ENCODE measurements around the gene PNPLA3.
A peak's percentile ranks its signal among the peaks of the same experiment; 100 is the strongest.

PNPLA3 gene

DNA sequence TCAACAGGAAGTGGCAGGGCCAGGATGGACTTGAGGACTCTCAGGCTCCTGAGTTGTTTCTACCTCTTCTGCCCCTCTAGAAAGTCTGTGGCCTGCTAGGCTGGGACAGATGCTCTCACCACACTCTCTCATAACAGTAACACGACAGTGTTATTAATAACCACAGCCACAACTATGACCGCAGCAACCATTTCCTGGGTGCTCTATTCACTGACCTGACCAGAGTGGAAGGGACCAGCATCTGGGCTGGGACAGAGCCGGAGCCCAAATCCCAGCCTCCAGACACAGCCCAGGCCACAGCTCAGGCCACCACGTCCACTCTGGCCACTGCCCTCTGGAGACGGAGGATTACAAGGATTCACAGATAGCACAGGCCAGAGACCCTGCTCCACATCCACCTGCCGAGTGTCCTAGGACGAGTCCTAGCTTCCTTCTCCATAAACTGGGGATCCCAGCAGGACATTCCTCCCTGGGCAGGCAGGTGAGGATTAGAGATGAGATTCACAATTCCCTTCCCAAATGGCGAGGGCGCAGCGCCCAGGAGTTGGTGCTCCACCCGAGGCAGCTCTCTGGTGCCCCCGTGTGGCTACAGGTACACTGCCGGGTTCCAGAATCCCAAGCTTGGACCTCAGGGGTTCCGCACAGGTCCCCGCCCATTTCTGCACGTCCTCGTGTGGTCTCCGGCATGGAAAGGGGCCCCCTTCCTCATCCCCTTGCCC lies 38.8 kb upstream of the PNPLA3 start:
- POLR2A ChIA-PET: interaction anchor here (1.0 kb wide), 1 partner anchor 13 kb away, joined by 3 read pairs; no protein-coding TSS in a partner anchor
- DNase-seq (ENCODE audit: extremely low spot score): peak; percentile 83
- CTCF ChIA-PET: interaction anchor here (0.6 to 1.3 kb wide), 17 partner anchors 8 to 878 kb away, joined by 3 to 11 read pairs (median 3); no protein-coding TSS in a partner anchor
- TF ChIP-seq SUZ12 (IDR thresholded peaks at IDR 0.05): no peak
- TF ChIP-seq ELF4 (IDR thresholded peaks at IDR 0.05): no peak
- TF ChIP-seq TARDBP (IDR thresholded peaks at IDR 0.05): no peak
- no peak for TF ChIP-seq L3MBTL2 (conservative IDR thresholded peaks at IDR 0.05)
- no peak for TF ChIP-seq BHLHE40 (IDR thresholded peaks at IDR 0.05; ENCODE audit: borderline replicate concordance)
- no peak for TF ChIP-seq FOXM1 (IDR thresholded peaks at IDR 0.05; ENCODE audit: borderline replicate concordance)
- no peak for TF ChIP-seq NFRKB (IDR thresholded peaks at IDR 0.05)
- TF ChIP-seq, protein P1, sequence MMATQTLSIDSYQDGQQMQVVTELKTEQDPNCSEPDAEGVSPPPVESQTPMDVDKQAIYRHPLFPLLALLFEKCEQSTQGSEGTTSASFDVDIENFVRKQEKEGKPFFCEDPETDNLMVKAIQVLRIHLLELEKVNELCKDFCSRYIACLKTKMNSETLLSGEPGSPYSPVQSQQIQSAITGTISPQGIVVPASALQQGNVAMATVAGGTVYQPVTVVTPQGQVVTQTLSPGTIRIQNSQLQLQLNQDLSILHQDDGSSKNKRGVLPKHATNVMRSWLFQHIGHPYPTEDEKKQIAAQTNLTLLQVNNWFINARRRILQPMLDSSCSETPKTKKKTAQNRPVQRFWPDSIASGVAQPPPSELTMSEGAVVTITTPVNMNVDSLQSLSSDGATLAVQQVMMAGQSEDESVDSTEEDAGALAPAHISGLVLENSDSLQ (IDR thresholded peaks at IDR 0.05): no peak
- no peak for TF ChIP-seq SP1 (IDR thresholded peaks at IDR 0.05)

DNA sequence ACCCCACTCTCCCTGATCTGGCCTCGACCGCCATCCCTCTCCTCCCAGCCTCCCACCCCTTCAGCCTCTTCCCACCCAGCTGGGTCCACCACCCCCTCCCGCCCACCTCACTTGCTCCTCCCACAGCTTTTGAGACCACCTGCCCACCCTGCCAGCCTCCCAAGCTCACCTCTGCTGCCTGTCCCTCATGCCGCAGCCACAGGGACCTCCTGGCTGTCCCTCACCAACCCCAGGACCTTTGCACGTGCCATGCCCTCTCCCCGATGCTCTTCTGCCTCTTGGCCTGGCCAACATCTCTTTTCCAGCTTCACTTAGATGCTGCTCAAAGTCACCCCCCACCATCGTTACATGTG lies 38.3 kb upstream of the PNPLA3 start:
- POLR2A ChIA-PET: interaction anchor here (1.0 kb wide), 1 partner anchor 12 kb away, joined by 3 read pairs; no protein-coding TSS in a partner anchor

DNA sequence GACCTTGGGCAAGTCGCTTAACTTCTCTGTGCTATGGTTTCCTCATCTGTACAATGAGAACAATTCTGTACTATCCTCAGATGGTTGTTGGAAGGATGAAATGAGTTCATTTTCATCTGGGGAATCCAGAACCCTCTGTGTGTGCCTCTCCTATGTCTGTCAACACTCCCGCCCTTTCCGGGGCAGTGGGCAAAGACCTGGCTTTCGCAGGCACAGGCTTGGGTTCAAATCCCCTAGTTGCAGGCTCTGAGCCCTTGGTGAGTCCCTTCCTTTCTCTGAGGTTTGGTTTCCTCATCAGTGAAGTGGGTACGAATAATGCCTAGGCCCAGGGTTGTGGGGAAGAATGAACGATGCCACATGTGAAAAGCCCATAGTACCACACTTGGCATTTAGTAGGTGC lies 37.8 kb upstream of the PNPLA3 start:
- CTCF ChIA-PET: interaction anchor here (0.9 to 1.2 kb wide), 2 partner anchors 58 to 511 kb away, joined by 3 read pairs; no protein-coding TSS in a partner anchor
- POLR2A ChIA-PET: no interaction called here
- DNase-seq (ENCODE audit: extremely low spot score): no peak
- TF ChIP-seq, protein P1 (IDR thresholded peaks at IDR 0.05): no peak
- TF ChIP-seq NFRKB (IDR thresholded peaks at IDR 0.05) (no peak), FOXK2 (IDR thresholded peaks at IDR 0.05) (no peak), FOXM1 (IDR thresholded peaks at IDR 0.05; ENCODE audit: borderline replicate concordance) (no peak), TARDBP (IDR thresholded peaks at IDR 0.05) (no peak), L3MBTL2 (conservative IDR thresholded peaks at IDR 0.05) (no peak), ELF4 (IDR thresholded peaks at IDR 0.05) (no peak), LEF1 (IDR thresholded peaks at IDR 0.05; ENCODE audit: borderline replicate concordance) (no peak), ARNT (IDR thresholded peaks at IDR 0.05) (no peak), BHLHE40 (IDR thresholded peaks at IDR 0.05; ENCODE audit: borderline replicate concordance) (no peak), SP1 (IDR thresholded peaks at IDR 0.05) (no peak), ZNF384 (IDR thresholded peaks at IDR 0.05) (no peak)

More for the DNA sequence above, 38.3 kb upstream of the PNPLA3 start:
- DNase-seq (ENCODE audit: extremely low spot score): no peak
- CTCF ChIA-PET: interaction anchor here (0.6 to 1.3 kb wide), 15 partner anchors 9 to 511 kb away, joined by 3 to 11 read pairs (median 3); no protein-coding TSS in a partner anchor
- TF ChIP-seq ELF4 (IDR thresholded peaks at IDR 0.05) (no peak), FOXK2 (IDR thresholded peaks at IDR 0.05) (no peak), CTBP1 (IDR thresholded peaks at IDR 0.05; ENCODE audit: borderline replicate concordance) (no peak)

DNA sequence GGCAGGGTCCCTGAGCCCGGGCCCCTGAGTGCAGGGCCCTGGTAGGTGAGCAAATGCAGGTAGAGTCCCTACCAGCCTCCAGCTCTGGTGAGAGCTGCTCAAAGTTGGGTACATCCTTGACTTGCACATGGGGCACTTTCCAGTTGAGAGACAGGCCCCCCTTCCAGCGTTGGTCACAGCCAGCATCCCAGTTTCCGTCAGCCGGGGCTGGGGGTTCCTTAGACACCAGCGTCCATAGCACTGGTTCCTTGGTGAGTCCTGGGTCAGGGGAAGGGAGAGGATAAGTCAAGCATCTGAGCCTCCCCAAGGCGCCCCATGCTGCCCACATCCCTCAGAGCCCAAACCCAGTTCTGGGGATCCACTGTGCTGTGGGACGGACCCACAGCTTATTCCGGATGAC lies 37.4 kb upstream of the PNPLA3 start:
- no peak for TF ChIP-seq HDGF (IDR thresholded peaks at IDR 0.05; ENCODE audit: borderline replicate concordance)
- TF ChIP-seq FOXK2 (IDR thresholded peaks at IDR 0.05): no peak
- TF ChIP-seq CTBP1 (IDR thresholded peaks at IDR 0.05; ENCODE audit: borderline replicate concordance): no peak
- TF ChIP-seq FOXA1 (IDR thresholded peaks at IDR 0.05): no peak
- no peak for TF ChIP-seq ELF4 (IDR thresholded peaks at IDR 0.05)
- TF ChIP-seq, protein P1 (IDR thresholded peaks at IDR 0.05): no peak
- no peak for TF ChIP-seq TARDBP (IDR thresholded peaks at IDR 0.05)
- TF ChIP-seq ZNF384 (IDR thresholded peaks at IDR 0.05): no peak
- TF ChIP-seq LEF1 (IDR thresholded peaks at IDR 0.05; ENCODE audit: borderline replicate concordance): no peak
- no peak for TF ChIP-seq FOXM1 (IDR thresholded peaks at IDR 0.05; ENCODE audit: borderline replicate concordance)
- no peak for TF ChIP-seq ARNT (IDR thresholded peaks at IDR 0.05)
- no peak for TF ChIP-seq SUZ12 (IDR thresholded peaks at IDR 0.05)
- no peak for TF ChIP-seq SP1 (IDR thresholded peaks at IDR 0.05)
- TF ChIP-seq L3MBTL2 (conservative IDR thresholded peaks at IDR 0.05): no peak
- TF ChIP-seq BHLHE40 (IDR thresholded peaks at IDR 0.05; ENCODE audit: borderline replicate concordance): no peak
- no peak for TF ChIP-seq NFRKB (IDR thresholded peaks at IDR 0.05)
- DNase-seq (ENCODE audit: extremely low spot score): no peak
- ChIA-PET POLR2A (no interaction called here), CTCF (interaction anchor here (1.9 kb wide), 1 partner anchor 60 kb away, joined by 7 read pairs; no protein-coding TSS in a partner anchor)

DNA sequence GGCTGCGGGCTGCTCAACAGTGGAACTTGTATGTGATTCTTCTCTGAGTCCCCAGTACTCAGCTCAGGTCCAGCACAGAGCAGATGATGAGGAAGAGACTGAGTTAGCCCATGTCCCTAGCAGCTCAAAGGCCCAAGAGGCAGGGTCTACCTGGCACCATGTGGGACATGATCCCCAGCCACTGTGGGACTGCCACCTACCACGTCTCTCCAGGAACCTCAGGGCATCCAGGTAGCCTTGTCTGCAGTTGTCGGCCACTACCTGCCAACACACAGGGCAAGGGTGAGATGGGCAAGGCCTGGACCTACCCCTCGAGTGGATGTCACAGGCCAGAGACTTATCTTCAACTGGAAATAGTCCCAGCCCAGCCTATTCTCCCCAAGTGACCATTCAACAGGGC lies 36.2 kb upstream of the PNPLA3 start:
- ChIA-PET POLR2A (no interaction called here), CTCF (interaction anchor here (1.9 kb wide), 1 partner anchor 59 kb away, joined by 7 read pairs; no protein-coding TSS in a partner anchor)
- no peak for DNase-seq (ENCODE audit: extremely low spot score)
- no peak for TF ChIP-seq BHLHE40 (IDR thresholded peaks at IDR 0.05; ENCODE audit: borderline replicate concordance)
- TF ChIP-seq CTBP1 (IDR thresholded peaks at IDR 0.05; ENCODE audit: borderline replicate concordance): no peak
- no peak for TF ChIP-seq ARNT (IDR thresholded peaks at IDR 0.05)
- no peak for TF ChIP-seq ELF4 (IDR thresholded peaks at IDR 0.05)
- TF ChIP-seq, protein P1 (IDR thresholded peaks at IDR 0.05): no peak
- TF ChIP-seq ZNF384 (IDR thresholded peaks at IDR 0.05): no peak
- TF ChIP-seq FOXM1 (IDR thresholded peaks at IDR 0.05; ENCODE audit: borderline replicate concordance): no peak
- TF ChIP-seq TARDBP (IDR thresholded peaks at IDR 0.05): no peak
- TF ChIP-seq FOXA1 (IDR thresholded peaks at IDR 0.05): no peak
- TF ChIP-seq NFRKB (IDR thresholded peaks at IDR 0.05): no peak
- no peak for TF ChIP-seq SP1 (IDR thresholded peaks at IDR 0.05)
- TF ChIP-seq HDGF (IDR thresholded peaks at IDR 0.05; ENCODE audit: borderline replicate concordance): no peak
- no peak for TF ChIP-seq L3MBTL2 (conservative IDR thresholded peaks at IDR 0.05)
- TF ChIP-seq LEF1 (IDR thresholded peaks at IDR 0.05; ENCODE audit: borderline replicate concordance): no peak
- TF ChIP-seq FOXK2 (IDR thresholded peaks at IDR 0.05): no peak
